Uterus (tissue), 4 donors: ENCODE measurements around the gene GTF2F2. TPM values are rescaled to one million over a fixed set of nuclear protein-coding genes. Genes with fewer than 3 reads are reported as not detected.

Experiments
- DNase-seq, 2 donors: peaks; one replicate each; pipeline ENCODE4 v3.0.0-alpha.2; 2019 to 2020
- H3K27ac ChIP-seq, 2 donors: fragments of 200-600 bp; sonication (generic); 1 replicate in 1 of 2; 2 replicates in 1 of 2; pipeline ENCODE4 v1.5.1; 2016 to 2018
- H3K27me3 ChIP-seq, 2 donors: fragments of 200-600 bp; sonication (generic); one replicate each; pipeline ENCODE4 v1.5.1; 2018 to 2019; ENCODE audit warnings: control low read depth in 1 of 2
- H3K36me3 ChIP-seq, 2 donors: fragments of 200-600 bp; sonication (generic); one replicate each; pipeline ENCODE4 v1.5.1; 2019; ENCODE audit warnings: control low read depth in 1 of 2
- H3K4me1 ChIP-seq, 2 donors: fragments of 200-600 bp; sonication (generic); one replicate each; pipeline ENCODE4 v1.5.1; 2018 to 2019; ENCODE audit warnings: control low read depth in 1 of 2
- H3K4me3 ChIP-seq, 2 donors: fragments of 200-600 bp; sonication (generic); 1 replicate in 1 of 2; 2 replicates in 1 of 2; pipeline ENCODE4 v1.5.1; 2018 to 2019; ENCODE audit warnings: mild to moderate bottlenecking in 1 of 2
- H3K9me3 ChIP-seq, 2 donors: fragments of 200-600 bp; sonication (generic); one replicate each; pipeline ENCODE4 v1.5.1; 2019; ENCODE audit warnings: control low read depth in 1 of 2
- POLR2A ChIP-seq, 2 donors: fragments of 450-650 bp; IDR thresholded peaks; one replicate each; pipeline ENCODE4 v1.6.1; 2016; ENCODE audit warnings: antibody characterized with exemption in 2 of 2, mild to moderate bottlenecking in 1 of 2, moderate library complexity in 1 of 2
- intact Hi-C: fragments of 100-400 bp; cut with DNase I; formaldehyde crosslinking; loops from one replicate; pipeline ENCODE4 v1.15.1; 2023; ENCODE audit warnings: low total_unique reads
- total RNA-seq, 4 donors: library from RNA; depleted of rRNA in 3 of 4; stranded (reverse); fragments of >200 nt in 3 of 4; gene quantifications; one replicate each; pipeline versions ENCODE4 v1.1.0 to v1.2.4, GENCODE V29; 2014 to 2023
- TF ChIP-seq, protein P1 (sequence below), 4 experiments: fragments of 200-600 bp in 2 of 4; fragments of 450-650 bp in 2 of 4; sonication (generic) in 2 of 4; IDR thresholded peaks; one replicate each; pipeline ENCODE4 v1.5.1; 2016 to 2019; ENCODE audit warnings: antibody characterized with exemption in 4 of 4, mild to moderate bottlenecking in 2 of 4, moderate library complexity in 1 of 4
- donor health status: DM: yes; HTN: yes; CAD: no.

GTF2F2 gene
- total RNA-seq, 4 donors from 2014 or later: 6.2 to 35.1 (median 20.9) TPM

- Histone ChIP-seq H3K4me3 (no peak overlapping the region), H3K4me1 (no peaks in the 10 kb centered on the region), H3K27me3 (no peaks in the 10 kb centered on the region), H3K36me3 (no peaks in the 10 kb centered on the region), H3K27ac (no peak overlapping the region), H3K9me3 (no peaks in the 10 kb centered on the region)
- intact Hi-C loops: loop anchor here (2.0 kb wide), 1 partner anchor 34 kb away; no protein-coding TSS in a partner anchor
- DNase-seq: no peak
- no peak for TF ChIP-seq POLR2A (IDR thresholded peaks at IDR 0.05)
- TF ChIP-seq, protein P1, sequence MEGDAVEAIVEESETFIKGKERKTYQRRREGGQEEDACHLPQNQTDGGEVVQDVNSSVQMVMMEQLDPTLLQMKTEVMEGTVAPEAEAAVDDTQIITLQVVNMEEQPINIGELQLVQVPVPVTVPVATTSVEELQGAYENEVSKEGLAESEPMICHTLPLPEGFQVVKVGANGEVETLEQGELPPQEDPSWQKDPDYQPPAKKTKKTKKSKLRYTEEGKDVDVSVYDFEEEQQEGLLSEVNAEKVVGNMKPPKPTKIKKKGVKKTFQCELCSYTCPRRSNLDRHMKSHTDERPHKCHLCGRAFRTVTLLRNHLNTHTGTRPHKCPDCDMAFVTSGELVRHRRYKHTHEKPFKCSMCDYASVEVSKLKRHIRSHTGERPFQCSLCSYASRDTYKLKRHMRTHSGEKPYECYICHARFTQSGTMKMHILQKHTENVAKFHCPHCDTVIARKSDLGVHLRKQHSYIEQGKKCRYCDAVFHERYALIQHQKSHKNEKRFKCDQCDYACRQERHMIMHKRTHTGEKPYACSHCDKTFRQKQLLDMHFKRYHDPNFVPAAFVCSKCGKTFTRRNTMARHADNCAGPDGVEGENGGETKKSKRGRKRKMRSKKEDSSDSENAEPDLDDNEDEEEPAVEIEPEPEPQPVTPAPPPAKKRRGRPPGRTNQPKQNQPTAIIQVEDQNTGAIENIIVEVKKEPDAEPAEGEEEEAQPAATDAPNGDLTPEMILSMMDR (IDR thresholded peaks at IDR 0.05): no peak
Observed at GRCh38 chr13:45198924-45199323, 78.6 kb downstream of the GTF2F2 start.

DNA sequence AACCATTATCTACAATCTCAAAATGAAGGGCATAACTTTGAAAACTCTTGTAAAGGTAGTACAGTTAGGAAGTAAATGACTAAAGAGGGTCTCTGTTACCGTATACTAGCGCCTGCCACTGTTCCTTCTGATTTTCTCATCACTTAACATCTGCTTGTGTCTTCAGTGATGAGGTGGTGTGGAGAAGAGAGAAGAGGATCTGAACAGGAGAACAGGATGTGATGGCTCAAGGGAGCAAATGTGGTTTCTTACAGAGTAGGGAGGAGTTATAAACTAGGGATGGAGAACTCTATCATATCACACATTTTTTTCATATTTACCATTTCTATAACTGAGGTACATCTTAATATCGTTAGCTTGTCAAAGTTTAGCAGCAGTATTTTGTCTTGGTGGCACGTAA, 79.4 kb downstream of the GTF2F2 start:
- Histone ChIP-seq H3K27me3 (no peaks in the 10 kb centered on the region), H3K4me3 (no peak overlapping the region), H3K27ac (no peak overlapping the region), H3K36me3 (no peaks in the 10 kb centered on the region), H3K9me3 (no peaks in the 10 kb centered on the region), H3K4me1 (no peaks in the 10 kb centered on the region)
- no peak for DNase-seq
- intact Hi-C loops: loop anchor here (2.0 kb wide), 1 partner anchor 33 kb away; no protein-coding TSS in a partner anchor
- TF ChIP-seq, protein P1 (IDR thresholded peaks at IDR 0.05): no peak
- no peak for TF ChIP-seq POLR2A (IDR thresholded peaks at IDR 0.05)

GRCh38 chr13:45200701-45201232, 80.5 kb downstream of the GTF2F2 start, which contains the start of gene KCTD4:
TSS of gene KCTD4 (minus strand) at chr13:45201045. CDS start at chr13:45194567, 6,478 bp downstream.
- no peak for DNase-seq
- Histone ChIP-seq H3K4me3 (no peak within 1 kb of the TSS), H3K4me1 (no peaks in the 10 kb centered on the region), H3K27ac (no peak within 1 kb of the TSS), H3K27me3 (no peaks in the 10 kb centered on the region), H3K9me3 (no peaks in the 10 kb centered on the region), H3K36me3 (no peaks in the 10 kb centered on the region)
- intact Hi-C loops: no loop called here
- TF ChIP-seq POLR2A (IDR thresholded peaks at IDR 0.05): no peak
- TF ChIP-seq, protein P1 (IDR thresholded peaks at IDR 0.05): no peak

GRCh38 chr13:45205124-45205523, 84.8 kb downstream of the GTF2F2 start:
- H3K9me3 ChIP-seq: no peaks in the 10 kb centered on the region
- H3K27ac ChIP-seq: no peak overlapping the region
- DNase-seq: no peak
- H3K27me3 ChIP-seq: no peaks in the 10 kb centered on the region
- intact Hi-C loops: no loop called here
- H3K4me3 ChIP-seq: no peak overlapping the region
- TF ChIP-seq POLR2A (IDR thresholded peaks at IDR 0.05): no peak
- TF ChIP-seq, protein P1 (IDR thresholded peaks at IDR 0.05): no peak
- peaks cover 0 to 6% of the 10 kb centered on the region in 2 donors for H3K4me1 ChIP-seq
- no peaks in the 10 kb centered on the region for H3K36me3 ChIP-seq

DNA sequence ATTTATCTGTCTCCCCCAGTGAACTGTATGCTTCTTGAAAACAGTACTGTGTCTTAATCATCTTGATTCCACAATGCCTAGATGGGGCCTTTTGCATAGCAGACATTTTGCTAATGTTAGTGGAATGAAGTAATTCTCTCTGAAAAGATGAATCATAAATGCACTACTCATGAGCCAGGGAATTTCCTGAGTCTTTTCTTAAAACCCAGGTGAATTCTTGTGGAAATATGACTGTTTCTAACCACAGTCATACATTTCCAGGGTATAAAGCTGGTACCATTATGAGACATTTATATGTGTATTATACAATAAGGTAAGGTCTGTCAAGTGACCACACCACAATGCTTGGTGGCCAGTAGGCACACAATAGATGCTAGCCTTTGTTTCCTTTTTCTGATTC, 86.0 kb downstream of the GTF2F2 start:
- DNase-seq: no peak
- Histone ChIP-seq H3K4me3 (no peak overlapping the region), H3K36me3 (no peaks in the 10 kb centered on the region), H3K9me3 (no peaks in the 10 kb centered on the region), H3K27ac (peak overlapping the region; percentile 54 to 63), H3K4me1 (peaks cover 0 to 6% of the 10 kb centered on the region in 2 donors), H3K27me3 (no peaks in the 10 kb centered on the region)
- TF ChIP-seq, protein P1 (IDR thresholded peaks at IDR 0.05): no peak
- no peak for TF ChIP-seq POLR2A (IDR thresholded peaks at IDR 0.05)
- intact Hi-C loops: no loop called here
